ENCODE data around the gene FHIT. TPM values are rescaled to one million over a fixed set of nuclear protein-coding genes. Genes with fewer than 3 reads are reported as not detected.

FHIT gene
- total RNA-seq, 2 experiments from 2014 or later, result 86.0 to 90.6 TPM

DNA sequence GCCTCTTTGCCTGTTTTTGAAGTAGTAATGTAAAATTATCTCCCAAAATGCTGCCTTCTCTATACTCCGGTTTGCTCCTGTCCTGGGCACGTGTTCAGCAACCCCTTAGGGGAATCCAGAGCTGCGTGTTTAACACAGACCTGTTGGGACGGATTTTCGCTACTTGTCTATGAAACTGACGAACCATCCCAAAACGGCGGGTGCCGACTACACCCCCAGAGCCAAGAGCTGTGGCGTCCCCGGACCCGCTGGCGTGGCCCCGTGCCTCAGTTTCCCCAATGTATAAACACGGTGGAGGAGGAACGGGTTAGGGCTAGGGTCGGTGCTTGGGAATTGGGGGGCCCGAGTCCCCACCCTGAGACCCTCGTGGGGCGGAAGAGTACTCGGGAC is 473 bp downstream of the FHIT start:
- intact Hi-C loops (cut with DNase I, micrococcal nuclease), result no loop called here
- H3K4me1 ChIP-seq (ENCODE audit: insufficient read depth, low read length), result peaks cover 20% of the 10 kb centered on the region

DNA sequence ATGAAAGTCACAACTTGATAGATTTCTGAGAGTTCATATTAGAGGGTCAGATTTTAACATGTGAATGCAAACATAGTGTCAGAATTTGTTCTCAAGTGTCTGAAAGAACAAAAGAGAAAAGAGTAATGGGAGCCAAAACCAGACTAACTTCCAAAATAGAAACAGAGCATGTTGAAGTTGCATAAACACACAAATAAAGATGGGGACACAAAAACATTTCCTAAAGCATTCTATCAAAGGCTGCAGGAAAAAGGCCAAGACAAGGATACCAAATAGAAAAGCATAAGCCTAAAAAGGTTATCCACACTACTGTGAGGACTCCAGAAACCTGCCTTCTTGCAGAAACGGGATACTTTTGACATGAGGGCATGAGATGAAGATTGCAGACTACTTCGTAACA is 2.8 kb downstream of the FHIT start:
- H3K27me3 Mint-ChIP-seq, result no peaks in the 10 kb centered on the region
- peak overlapping the region; percentile 18 for H3K4me3 Mint-ChIP-seq
- ChIA-PET CTCF (no interaction called here), POLR2A (no interaction called here)
- Histone ChIP-seq H3K36me3 (ENCODE audit: insufficient read depth, low read length) (no peaks in the 10 kb centered on the region), H3K4me3 (ENCODE audit: low read length) (no peak overlapping the region), H3K9me3 (ENCODE audit: control insufficient read depth in 1 of 2, insufficient read depth in 1 of 2, low read length in 2 of 2) (no peaks in the 10 kb centered on the region), H3K27me3 (ENCODE audit: control insufficient read depth in 1 of 2, insufficient read depth in 2 of 2, low read length in 2 of 2) (no peaks in the 10 kb centered on the region), H3K27ac (ENCODE audit: low read depth in 1 of 2, low read length in 2 of 2) (no peak overlapping the region), H3K4me1 (ENCODE audit: insufficient read depth, low read length) (peaks cover 20% of the 10 kb centered on the region)
- ATAC-seq (ENCODE audit: poor library complexity), result no peak
- H3K36me3 Mint-ChIP-seq (ENCODE audit: low read depth), result no peaks in the 10 kb centered on the region
- H3K27ac Mint-ChIP-seq, result no peak overlapping the region
- peaks cover 28% of the 10 kb centered on the region for H3K4me1 Mint-ChIP-seq (ENCODE audit: low read depth)
- no peak for DNase-seq
- TF ChIP-seq, protein P1, sequence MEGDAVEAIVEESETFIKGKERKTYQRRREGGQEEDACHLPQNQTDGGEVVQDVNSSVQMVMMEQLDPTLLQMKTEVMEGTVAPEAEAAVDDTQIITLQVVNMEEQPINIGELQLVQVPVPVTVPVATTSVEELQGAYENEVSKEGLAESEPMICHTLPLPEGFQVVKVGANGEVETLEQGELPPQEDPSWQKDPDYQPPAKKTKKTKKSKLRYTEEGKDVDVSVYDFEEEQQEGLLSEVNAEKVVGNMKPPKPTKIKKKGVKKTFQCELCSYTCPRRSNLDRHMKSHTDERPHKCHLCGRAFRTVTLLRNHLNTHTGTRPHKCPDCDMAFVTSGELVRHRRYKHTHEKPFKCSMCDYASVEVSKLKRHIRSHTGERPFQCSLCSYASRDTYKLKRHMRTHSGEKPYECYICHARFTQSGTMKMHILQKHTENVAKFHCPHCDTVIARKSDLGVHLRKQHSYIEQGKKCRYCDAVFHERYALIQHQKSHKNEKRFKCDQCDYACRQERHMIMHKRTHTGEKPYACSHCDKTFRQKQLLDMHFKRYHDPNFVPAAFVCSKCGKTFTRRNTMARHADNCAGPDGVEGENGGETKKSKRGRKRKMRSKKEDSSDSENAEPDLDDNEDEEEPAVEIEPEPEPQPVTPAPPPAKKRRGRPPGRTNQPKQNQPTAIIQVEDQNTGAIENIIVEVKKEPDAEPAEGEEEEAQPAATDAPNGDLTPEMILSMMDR (IDR thresholded peaks at IDR 0.05), result no peak
- intact Hi-C loops (cut with DNase I, micrococcal nuclease), result loop anchor here in 1 of 2 experiments (10.0 kb wide), 1 partner anchor 1794 kb away; no protein-coding TSS in a partner anchor
- H3K9me3 Mint-ChIP-seq, result no peaks in the 10 kb centered on the region

More for the DNA sequence above, 473 bp downstream of the FHIT start:
- Histone ChIP-seq H3K4me3 (ENCODE audit: low read length) (peak overlapping the region; percentile 73), H3K36me3 (ENCODE audit: insufficient read depth, low read length) (no peaks in the 10 kb centered on the region), H3K27ac (ENCODE audit: low read depth in 1 of 2, low read length in 2 of 2) (peak overlapping the region; percentile 60 to 69), H3K9me3 (ENCODE audit: control insufficient read depth in 1 of 2, insufficient read depth in 1 of 2, low read length in 2 of 2) (no peaks in the 10 kb centered on the region), H3K27me3 (ENCODE audit: control insufficient read depth in 1 of 2, insufficient read depth in 2 of 2, low read length in 2 of 2) (no peaks in the 10 kb centered on the region)
- H3K4me1 Mint-ChIP-seq (ENCODE audit: low read depth), result peaks cover 28% of the 10 kb centered on the region
- no peak for ATAC-seq (ENCODE audit: poor library complexity)
- DNase-seq, result peak in 7 of 14 experiments; percentile 1 to 47 (median 24)
- H3K9me3 Mint-ChIP-seq, result no peaks in the 10 kb centered on the region
- CTCF ChIA-PET, result no interaction called here
- TF ChIP-seq, protein P1 (IDR thresholded peaks at IDR 0.05), result no peak
- H3K27ac Mint-ChIP-seq, result peak overlapping the region; percentile 83
- peak overlapping the region; percentile 91 for H3K4me3 Mint-ChIP-seq
- POLR2A ChIA-PET, result no interaction called here
- H3K36me3 Mint-ChIP-seq (ENCODE audit: low read depth), result no peaks in the 10 kb centered on the region
- no peaks in the 10 kb centered on the region for H3K27me3 Mint-ChIP-seq

DNA sequence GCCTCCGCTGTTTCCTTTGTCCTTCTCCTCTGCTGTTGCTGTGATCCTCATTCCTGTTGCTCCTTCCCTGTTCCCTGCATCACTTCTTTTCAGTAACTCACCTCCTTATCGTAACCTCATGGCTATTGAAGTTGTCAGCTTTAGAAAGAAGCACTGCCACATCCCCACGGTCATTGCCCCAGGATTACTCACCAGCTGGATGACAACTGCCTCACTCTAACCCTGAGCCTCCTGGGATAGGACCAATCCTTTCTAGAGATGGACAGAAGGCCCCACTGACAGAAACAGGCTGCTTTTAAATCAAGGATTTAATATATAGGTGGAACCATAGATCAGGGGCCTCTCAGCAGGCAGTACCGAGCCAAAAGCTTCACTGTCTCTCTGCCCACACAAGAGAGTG is 4.1 kb downstream of the FHIT start:
- Histone ChIP-seq H3K27me3 (ENCODE audit: control insufficient read depth in 1 of 2, insufficient read depth in 2 of 2, low read length in 2 of 2) (no peaks in the 10 kb centered on the region), H3K4me1 (ENCODE audit: insufficient read depth, low read length) (peaks cover 20% of the 10 kb centered on the region), H3K27ac (ENCODE audit: low read depth in 1 of 2, low read length in 2 of 2) (no peak overlapping the region), H3K36me3 (ENCODE audit: insufficient read depth, low read length) (no peaks in the 10 kb centered on the region), H3K9me3 (ENCODE audit: control insufficient read depth in 1 of 2, insufficient read depth in 1 of 2, low read length in 2 of 2) (no peaks in the 10 kb centered on the region), H3K4me3 (ENCODE audit: low read length) (no peak overlapping the region)
- TF ChIP-seq, protein P1 (IDR thresholded peaks at IDR 0.05), result no peak
- DNase-seq (no peak), ATAC-seq (ENCODE audit: poor library complexity) (no peak)
- Mint-ChIP-seq H3K4me3 (no peak overlapping the region), H3K9me3 (no peaks in the 10 kb centered on the region), H3K36me3 (ENCODE audit: low read depth) (no peaks in the 10 kb centered on the region), H3K4me1 (ENCODE audit: low read depth) (peaks cover 24% of the 10 kb centered on the region), H3K27me3 (no peaks in the 10 kb centered on the region), H3K27ac (no peak overlapping the region)
- intact Hi-C loops (cut with DNase I, micrococcal nuclease), result loop anchor here in 1 of 2 experiments (10.0 kb wide), 1 partner anchor 1792 kb away; no protein-coding TSS in a partner anchor
- CTCF ChIA-PET, result no interaction called here
- POLR2A ChIA-PET, result no interaction called here

Data from CD4-positive, alpha-beta T cell (primary cell).